HL-60/S4 treated with retinoic acid at 250 ng/mL for 4 days and 3 days (cell line): ENCODE measurements around the gene ZBTB34.

Source experiments
- in situ Hi-C: fragments of 300-500 bp; cut with MboI; formaldehyde crosslinking; loops from 2 replicates; pipeline ENCODE4 v1.7.0; 2022; ENCODE audit warnings: low sequenced_read_pairs

The ZBTB34 gene

GRCh38 chr9:126875756-126876510 is 15.5 kb downstream of the ZBTB34 start:
- in situ Hi-C loops, result no loop called here

- in situ Hi-C loops, result no loop called here
Observed at GRCh38 chr9:126876531-126876930, 16.1 kb downstream of the ZBTB34 start.

GRCh38 chr9:126877418-126877817 is 17.0 kb downstream of the ZBTB34 start:
- in situ Hi-C loops, result no loop called here

- in situ Hi-C loops, result no loop called here
Observed at GRCh38 chr9:126879288-126879687, 18.8 kb downstream of the ZBTB34 start.

- in situ Hi-C loops, result no loop called here
Observed at GRCh38 chr9:126880226-126880946, 19.9 kb downstream of the ZBTB34 start.

- in situ Hi-C loops, result no loop called here
Observed at GRCh38 chr9:126880947-126881332, 20.5 kb downstream of the ZBTB34 start.

- in situ Hi-C loops, result no loop called here
Observed at GRCh38 chr9:126882746-126883145, 22.3 kb downstream of the ZBTB34 start.

GRCh38 chr9:126883636-126884035 is 23.2 kb downstream of the ZBTB34 start:
- in situ Hi-C loops, result no loop called here

- in situ Hi-C loops, result no loop called here
Observed at GRCh38 chr9:126885131-126885641, 24.7 kb downstream of the ZBTB34 start.

- in situ Hi-C loops, result no loop called here
Observed at GRCh38 chr9:126886034-126886822, 25.8 kb downstream of the ZBTB34 start.

GRCh38 chr9:126886897-126887296 is 26.5 kb downstream of the ZBTB34 start:
- in situ Hi-C loops, result no loop called here

GRCh38 chr9:126891676-126892075 is 31.2 kb downstream of the ZBTB34 start:
- in situ Hi-C loops, result no loop called here

- in situ Hi-C loops, result no loop called here
Observed at GRCh38 chr9:126893079-126893478, 32.6 kb downstream of the ZBTB34 start.

- in situ Hi-C loops, result no loop called here
Observed at GRCh38 chr9:126894052-126894603, 33.7 kb downstream of the ZBTB34 start.

GRCh38 chr9:126902210-126902609 is 41.8 kb downstream of the ZBTB34 start:
- in situ Hi-C loops, result no loop called here

- in situ Hi-C loops, result no loop called here
Observed at GRCh38 chr9:126904586-126904985, 44.1 kb downstream of the ZBTB34 start.

- in situ Hi-C loops, result no loop called here
Observed at GRCh38 chr9:126906091-126906490, 45.7 kb downstream of the ZBTB34 start.

- in situ Hi-C loops, result no loop called here
Observed at GRCh38 chr9:126907058-126907457, 46.6 kb downstream of the ZBTB34 start.

GRCh38 chr9:126914458-126915280 is 54.2 kb downstream of the ZBTB34 start, which contains the start of gene RALGPS1:
Gene RALGPS1 (plus strand): TSS chr9:126914782. CDS start chr9:126962290, 47,508 bp downstream.
- in situ Hi-C loops, result no loop called here

- in situ Hi-C loops, result no loop called here
Observed at GRCh38 chr9:126915281-126915816, 54.9 kb downstream of the ZBTB34 start.
